GM21381 (cell line): ENCODE data around the gene WDR90.
"Not testable (repeated sequence)": the region's sequence is repeated elsewhere in the genome, so short reads cannot be mapped to it uniquely, and the experiment has no call there.

Experiments used
- ATAC-seq: cut with Tn5 transposase; IDR thresholded peaks from one replicate; pipeline ENCODE4 v1.9.1; 2021; ENCODE audit warnings: mild to moderate bottlenecking, moderate library complexity; ENCODE audit not compliant: unreplicated experiment

WDR90 gene

GRCh38 chr16:684961-685696 lies 36.0 kb downstream of the WDR90 start:
- no peak for ATAC-seq

- ATAC-seq: no peak
Measured at GRCh38 chr16:685967-686366, 36.8 kb downstream of the WDR90 start.

- ATAC-seq: no peak
Measured at GRCh38 chr16:686459-687260, 37.5 kb downstream of the WDR90 start.

DNA sequence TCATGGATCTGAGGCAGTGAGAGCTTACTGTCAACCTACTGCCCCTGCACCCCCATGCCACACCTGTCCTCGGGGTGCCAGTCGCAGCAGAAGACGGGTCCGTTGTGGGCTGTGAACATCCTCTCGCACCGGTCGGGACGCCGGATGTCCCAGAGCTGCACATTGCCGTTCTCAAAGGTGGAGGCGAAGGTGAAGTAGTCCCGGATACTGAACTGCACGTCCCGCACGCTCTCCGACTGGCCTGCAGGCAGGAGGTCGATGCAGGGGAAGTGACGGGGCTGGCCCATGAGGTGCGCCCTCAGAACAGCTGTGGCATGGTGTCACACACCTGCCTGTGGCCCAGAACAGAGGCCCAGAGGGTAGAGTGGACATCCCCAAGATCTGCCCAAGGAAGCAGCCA lies 38.3 kb downstream of the WDR90 start:
- no peak for ATAC-seq

GRCh38 chr16:689175-689897 lies 40.2 kb downstream of the WDR90 start:
- ATAC-seq: no peak

GRCh38 chr16:691242-691641 lies 42.1 kb downstream of the WDR90 start:
- ATAC-seq: not testable (repeated sequence)

GRCh38 chr16:692356-693108 lies 43.4 kb downstream of the WDR90 start:
- no peak for ATAC-seq

GRCh38 chr16:693364-693763 lies 44.2 kb downstream of the WDR90 start:
- no peak for ATAC-seq

DNA sequence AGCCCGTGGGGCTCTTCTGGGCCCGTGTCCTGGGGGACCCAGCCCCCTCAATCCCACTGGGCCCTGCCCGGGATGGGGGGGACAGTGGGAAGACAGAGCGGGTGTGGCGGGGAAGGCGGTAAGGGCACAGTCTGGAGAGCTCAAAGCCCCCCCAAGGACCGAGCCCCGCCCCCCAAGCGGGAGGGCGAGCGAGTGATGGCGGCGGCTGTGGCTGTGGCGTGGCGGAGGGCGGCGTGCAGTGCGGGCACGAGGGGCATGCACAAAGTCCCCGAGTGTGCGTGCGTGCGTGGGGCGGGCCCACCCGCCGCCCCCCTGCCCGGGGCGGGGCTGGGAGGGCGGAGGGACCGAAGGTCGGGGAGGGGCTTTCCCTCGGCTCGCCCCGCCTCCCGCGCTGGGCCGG lies 44.6 kb downstream of the WDR90 start:
- ATAC-seq: no peak

GRCh38 chr16:694187-694862 lies 45.2 kb downstream of the WDR90 start:
- ATAC-seq: no peak

DNA sequence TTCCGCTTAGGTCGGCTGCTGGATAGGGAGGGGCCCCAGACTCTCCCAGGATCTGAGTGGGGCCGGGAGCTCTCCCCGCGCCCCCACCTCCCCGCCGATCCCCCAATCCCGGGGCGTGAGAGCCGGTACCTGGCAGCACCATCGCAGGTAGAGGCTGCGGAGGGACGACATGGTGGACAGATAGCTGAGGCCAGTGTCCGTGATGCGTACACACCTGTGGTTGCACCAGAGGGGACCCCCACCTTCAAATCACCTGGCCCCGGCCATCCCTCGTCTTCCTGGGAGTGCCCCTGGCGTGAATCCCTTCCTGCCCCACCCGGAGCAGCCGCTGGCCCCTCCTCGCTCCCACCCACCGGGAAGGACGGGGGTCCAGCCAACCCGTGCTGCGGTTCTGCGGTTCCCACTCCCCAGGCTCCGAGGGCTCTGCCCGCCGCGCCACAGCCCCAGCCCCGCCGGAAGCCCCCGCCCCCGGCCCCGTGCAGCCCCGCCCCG lies 45.7 kb downstream of the WDR90 start:
- ATAC-seq: no peak

- no peak for ATAC-seq
Measured at GRCh38 chr16:695355-696089, 46.4 kb downstream of the WDR90 start.

DNA sequence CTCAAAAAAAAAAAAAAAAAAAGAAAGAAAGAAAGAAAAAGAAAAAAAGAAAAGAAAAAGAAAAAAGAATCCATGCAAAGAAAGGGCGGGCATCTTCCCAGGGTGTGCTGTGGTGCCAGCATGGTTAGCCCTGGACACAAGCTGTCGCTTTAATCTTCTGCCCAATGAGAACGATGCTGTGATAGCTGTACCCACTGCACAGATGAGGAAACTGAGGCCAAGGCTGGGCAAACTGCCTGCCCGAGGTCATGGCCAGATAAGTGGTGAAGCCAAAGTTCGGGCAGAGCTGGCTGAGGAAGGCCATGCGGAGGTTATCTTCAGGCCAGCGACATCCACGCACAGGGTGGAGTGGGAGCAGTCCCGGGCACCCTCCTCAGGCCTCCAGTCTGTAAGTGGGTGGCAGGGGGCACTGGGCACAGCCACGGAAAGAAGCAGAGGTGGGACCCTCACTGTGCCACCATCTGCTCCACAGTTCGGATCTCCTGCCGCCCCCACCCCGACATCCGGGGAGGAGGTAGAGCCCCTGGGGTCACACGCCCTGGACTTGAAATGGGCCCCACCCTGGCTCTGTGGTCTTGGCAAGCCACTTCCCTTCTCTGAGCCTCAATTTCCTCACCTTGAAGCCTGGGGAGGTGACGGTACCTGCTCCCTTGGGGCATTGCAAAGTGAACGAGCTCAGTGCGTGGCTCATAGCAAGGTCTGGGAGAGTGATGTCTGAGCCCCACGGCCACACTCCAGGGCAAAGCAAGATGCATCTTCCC lies 49.9 kb downstream of the WDR90 start:
- ATAC-seq: no peak

DNA sequence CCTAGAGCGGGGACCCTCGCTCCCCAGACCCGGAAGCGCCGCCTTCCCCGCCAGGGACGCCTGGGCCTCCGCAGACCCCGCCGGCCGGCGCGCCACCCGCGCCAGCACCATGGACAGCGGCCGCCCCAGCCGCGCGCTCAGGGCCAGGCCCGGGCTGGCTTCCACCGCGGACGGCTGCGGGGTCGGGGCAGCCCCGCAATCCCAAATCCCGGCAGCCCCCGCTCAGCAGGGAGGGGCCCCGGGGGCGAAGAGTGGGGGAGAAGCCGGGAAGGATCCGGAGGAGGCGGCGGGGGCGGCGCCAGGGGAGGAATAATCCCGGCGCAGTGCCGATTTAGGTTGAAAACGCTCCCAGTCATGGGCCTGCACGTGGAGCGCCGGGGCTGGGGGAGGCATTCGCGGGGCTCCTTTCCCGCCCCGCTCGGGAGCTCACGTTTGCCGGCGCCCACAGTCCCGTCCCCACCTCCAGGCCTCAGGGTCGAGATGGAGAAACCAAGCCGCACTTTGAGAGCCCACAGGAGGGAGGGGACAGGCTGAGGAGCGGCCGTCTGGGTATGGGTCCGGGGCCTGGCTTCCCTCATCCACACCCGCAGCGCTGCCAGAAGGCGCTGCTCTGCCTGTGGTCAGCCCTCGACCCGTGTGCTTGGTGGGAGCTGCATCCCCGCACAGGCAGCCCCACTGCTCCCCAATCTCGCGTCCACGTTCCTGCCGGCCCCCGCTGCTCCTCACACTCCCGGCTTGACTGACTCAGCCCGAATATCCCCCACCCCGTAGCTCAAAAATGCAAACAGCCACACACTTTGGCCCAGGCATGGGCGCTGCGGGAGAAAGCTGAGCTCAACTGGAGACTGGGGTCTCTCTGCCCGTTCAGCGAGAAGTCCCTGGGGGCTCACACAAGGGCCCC lies 51.8 kb downstream of the WDR90 start:
- ATAC-seq: no peak

- ATAC-seq: no peak
Measured at GRCh38 chr16:702341-702740, 53.2 kb downstream of the WDR90 start.

- ATAC-seq: no peak
Measured at GRCh38 chr16:703406-703805, 54.2 kb downstream of the WDR90 start.

- no peak for ATAC-seq
Measured at GRCh38 chr16:704047-704446, 54.9 kb downstream of the WDR90 start.
